GM23338 (cell line): Measurements from ENCODE around the gene ABCG2.

Experiments used
- EZH2 ChIP-seq: fragments of 200-600 bp; sonication (generic); IDR thresholded peaks from one replicate; pipeline ENCODE4 v1.8.0; 2017; ENCODE audit warnings: antibody characterized with exemption, mild to moderate bottlenecking, low read depth; ENCODE audit not compliant: unreplicated experiment
- EZH2phosphoT487 ChIP-seq: fragments of 200-600 bp; sonication (generic); IDR thresholded peaks from one replicate; pipeline ENCODE4 v1.8.1; 2018; ENCODE audit warnings: antibody characterized with exemption; ENCODE audit not compliant: unreplicated experiment
- JUNB ChIP-seq: IDR thresholded peaks from one replicate; pipeline ENCODE4 v1.6.1; 2016; ENCODE audit warnings: antibody characterized with exemption; ENCODE audit not compliant: unreplicated experiment
- POLR2AphosphoS5 ChIP-seq: IDR thresholded peaks from 2 replicates; pipeline ENCODE4 v1.6.1; 2016; ENCODE audit warnings: antibody characterized with exemption, low read depth
- ZNF331 ChIP-seq: fragments of 250-450 bp; sonication (Bioruptor Pico); IDR thresholded peaks from 2 replicates; pipeline ENCODE4 v1.5.0; 2020; ENCODE audit warnings: low read depth, mild to moderate bottlenecking, moderate library complexity
- TF ChIP-seq, protein P1 (sequence below), 2 experiments: fragments of 200-600 bp in 1 of 2; sonication (generic) in 1 of 2; conservative IDR thresholded peaks; 2 replicates each; pipeline versions ENCODE4 v1.5.1 to v1.6.1; 2016 to 2017; ENCODE audit warnings: antibody characterized with exemption in 2 of 2, low read depth in 2 of 2, mild to moderate bottlenecking in 2 of 2, moderate library complexity in 1 of 2
- TF ChIP-seq, protein P2 (sequence below): IDR thresholded peaks from one replicate; pipeline ENCODE4 v1.6.1; 2018; ENCODE audit warnings: antibody characterized with exemption; ENCODE audit not compliant: unreplicated experiment

DNA sequence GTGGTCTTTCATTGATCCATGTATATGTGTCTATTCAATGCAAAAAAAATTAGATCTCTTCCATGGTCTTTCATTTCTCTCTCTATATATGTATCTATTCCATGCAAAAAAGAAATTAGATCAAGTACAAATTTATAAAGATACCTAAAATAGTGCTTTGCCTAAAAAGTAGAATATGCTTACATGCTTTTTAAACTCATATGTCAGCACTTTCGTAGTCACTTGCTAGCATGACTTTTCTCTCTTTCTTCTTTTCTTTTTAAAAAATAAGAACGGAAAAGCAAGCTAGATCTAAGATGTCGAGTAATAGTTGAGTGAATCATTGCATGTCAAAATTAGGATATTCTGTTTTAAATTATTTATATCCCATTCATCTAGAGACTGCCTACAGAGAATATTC, 100.1 kb downstream of the ABCG2 start:
- TF ChIP-seq, protein P1, sequence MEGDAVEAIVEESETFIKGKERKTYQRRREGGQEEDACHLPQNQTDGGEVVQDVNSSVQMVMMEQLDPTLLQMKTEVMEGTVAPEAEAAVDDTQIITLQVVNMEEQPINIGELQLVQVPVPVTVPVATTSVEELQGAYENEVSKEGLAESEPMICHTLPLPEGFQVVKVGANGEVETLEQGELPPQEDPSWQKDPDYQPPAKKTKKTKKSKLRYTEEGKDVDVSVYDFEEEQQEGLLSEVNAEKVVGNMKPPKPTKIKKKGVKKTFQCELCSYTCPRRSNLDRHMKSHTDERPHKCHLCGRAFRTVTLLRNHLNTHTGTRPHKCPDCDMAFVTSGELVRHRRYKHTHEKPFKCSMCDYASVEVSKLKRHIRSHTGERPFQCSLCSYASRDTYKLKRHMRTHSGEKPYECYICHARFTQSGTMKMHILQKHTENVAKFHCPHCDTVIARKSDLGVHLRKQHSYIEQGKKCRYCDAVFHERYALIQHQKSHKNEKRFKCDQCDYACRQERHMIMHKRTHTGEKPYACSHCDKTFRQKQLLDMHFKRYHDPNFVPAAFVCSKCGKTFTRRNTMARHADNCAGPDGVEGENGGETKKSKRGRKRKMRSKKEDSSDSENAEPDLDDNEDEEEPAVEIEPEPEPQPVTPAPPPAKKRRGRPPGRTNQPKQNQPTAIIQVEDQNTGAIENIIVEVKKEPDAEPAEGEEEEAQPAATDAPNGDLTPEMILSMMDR (conservative IDR thresholded peaks at IDR 0.05; ENCODE audit: low read depth in 2 of 2), result no peak
- no peak for TF ChIP-seq EZH2phosphoT487
- no peak for TF ChIP-seq EZH2
- TF ChIP-seq POLR2AphosphoS5, result no peak
- TF ChIP-seq, protein P2, sequence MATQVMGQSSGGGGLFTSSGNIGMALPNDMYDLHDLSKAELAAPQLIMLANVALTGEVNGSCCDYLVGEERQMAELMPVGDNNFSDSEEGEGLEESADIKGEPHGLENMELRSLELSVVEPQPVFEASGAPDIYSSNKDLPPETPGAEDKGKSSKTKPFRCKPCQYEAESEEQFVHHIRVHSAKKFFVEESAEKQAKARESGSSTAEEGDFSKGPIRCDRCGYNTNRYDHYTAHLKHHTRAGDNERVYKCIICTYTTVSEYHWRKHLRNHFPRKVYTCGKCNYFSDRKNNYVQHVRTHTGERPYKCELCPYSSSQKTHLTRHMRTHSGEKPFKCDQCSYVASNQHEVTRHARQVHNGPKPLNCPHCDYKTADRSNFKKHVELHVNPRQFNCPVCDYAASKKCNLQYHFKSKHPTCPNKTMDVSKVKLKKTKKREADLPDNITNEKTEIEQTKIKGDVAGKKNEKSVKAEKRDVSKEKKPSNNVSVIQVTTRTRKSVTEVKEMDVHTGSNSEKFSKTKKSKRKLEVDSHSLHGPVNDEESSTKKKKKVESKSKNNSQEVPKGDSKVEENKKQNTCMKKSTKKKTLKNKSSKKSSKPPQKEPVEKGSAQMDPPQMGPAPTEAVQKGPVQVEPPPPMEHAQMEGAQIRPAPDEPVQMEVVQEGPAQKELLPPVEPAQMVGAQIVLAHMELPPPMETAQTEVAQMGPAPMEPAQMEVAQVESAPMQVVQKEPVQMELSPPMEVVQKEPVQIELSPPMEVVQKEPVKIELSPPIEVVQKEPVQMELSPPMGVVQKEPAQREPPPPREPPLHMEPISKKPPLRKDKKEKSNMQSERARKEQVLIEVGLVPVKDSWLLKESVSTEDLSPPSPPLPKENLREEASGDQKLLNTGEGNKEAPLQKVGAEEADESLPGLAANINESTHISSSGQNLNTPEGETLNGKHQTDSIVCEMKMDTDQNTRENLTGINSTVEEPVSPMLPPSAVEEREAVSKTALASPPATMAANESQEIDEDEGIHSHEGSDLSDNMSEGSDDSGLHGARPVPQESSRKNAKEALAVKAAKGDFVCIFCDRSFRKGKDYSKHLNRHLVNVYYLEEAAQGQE, result no peak
- no peak for TF ChIP-seq ZNF331 (CRISPR knock-in tag)
- TF ChIP-seq JUNB, result no peak
